Measurements from ENCODE around the gene GJD3. TPM values are rescaled to one million over a fixed set of nuclear protein-coding genes. Genes with fewer than 3 reads are reported as not detected.

GJD3 gene
- total RNA-seq, 1 donor from 2014 or later, result 0.36 TPM

DNA sequence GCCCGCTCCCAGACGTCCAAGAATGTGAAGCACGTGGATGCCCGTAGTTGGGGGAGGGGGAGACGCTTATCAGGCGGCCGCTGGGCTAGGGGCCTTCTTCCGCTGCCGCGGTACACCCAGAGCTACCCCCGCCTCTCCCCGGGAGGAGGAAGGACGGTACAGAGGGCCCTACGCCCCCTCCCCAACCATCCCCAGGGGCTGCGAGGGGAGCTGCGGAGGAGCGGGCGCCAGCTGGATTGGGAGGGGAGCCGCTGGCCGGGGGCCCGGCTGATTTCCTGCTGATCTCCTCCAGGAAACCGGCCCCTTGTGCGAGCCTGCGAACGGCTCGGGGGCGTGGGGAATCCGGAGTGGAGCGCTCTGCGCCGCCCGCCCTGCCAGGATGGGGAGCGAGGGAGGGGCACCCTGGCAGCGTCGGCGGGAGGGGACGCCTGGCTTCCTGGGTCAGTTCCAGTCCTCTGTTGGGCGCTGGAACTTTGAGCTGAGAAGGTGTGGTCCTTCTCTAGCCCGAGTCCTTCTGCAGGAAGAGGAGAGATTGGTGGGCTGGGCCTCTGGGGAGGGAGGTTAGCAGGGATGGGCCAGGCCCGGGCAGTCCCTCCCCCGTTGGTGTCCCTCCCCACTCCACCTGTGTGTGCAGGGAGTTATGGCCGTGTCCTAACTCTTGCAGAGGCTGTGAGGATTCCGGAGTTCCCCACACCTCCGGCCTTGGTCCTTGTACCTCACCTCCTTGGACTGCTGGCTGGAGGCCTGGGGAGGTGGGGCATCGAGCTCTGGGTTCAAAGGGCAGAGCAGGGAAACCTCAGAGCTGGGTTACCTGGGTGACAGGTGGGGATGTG is 19.2 kb downstream of the GJD3 start:
- peak overlapping the region; percentile 93 for H3K4me3 Mint-ChIP-seq
- TF ChIP-seq, protein P1, sequence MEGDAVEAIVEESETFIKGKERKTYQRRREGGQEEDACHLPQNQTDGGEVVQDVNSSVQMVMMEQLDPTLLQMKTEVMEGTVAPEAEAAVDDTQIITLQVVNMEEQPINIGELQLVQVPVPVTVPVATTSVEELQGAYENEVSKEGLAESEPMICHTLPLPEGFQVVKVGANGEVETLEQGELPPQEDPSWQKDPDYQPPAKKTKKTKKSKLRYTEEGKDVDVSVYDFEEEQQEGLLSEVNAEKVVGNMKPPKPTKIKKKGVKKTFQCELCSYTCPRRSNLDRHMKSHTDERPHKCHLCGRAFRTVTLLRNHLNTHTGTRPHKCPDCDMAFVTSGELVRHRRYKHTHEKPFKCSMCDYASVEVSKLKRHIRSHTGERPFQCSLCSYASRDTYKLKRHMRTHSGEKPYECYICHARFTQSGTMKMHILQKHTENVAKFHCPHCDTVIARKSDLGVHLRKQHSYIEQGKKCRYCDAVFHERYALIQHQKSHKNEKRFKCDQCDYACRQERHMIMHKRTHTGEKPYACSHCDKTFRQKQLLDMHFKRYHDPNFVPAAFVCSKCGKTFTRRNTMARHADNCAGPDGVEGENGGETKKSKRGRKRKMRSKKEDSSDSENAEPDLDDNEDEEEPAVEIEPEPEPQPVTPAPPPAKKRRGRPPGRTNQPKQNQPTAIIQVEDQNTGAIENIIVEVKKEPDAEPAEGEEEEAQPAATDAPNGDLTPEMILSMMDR (conservative IDR thresholded peaks at IDR 0.05), result no peak
- peak overlapping the region; percentile 86 for H3K27ac Mint-ChIP-seq
- peaks cover 69% of the 10 kb centered on the region for H3K4me1 Mint-ChIP-seq (ENCODE audit: unreplicated experiment)
- H3K36me3 Mint-ChIP-seq, result peaks cover 12% of the 10 kb centered on the region
- H3K9me3 Mint-ChIP-seq, result no peaks in the 10 kb centered on the region
- no peaks in the 10 kb centered on the region for H3K27me3 Mint-ChIP-seq
- no peak for DNase-seq (ENCODE audit: extremely low spot score, unreplicated experiment)

DNA sequence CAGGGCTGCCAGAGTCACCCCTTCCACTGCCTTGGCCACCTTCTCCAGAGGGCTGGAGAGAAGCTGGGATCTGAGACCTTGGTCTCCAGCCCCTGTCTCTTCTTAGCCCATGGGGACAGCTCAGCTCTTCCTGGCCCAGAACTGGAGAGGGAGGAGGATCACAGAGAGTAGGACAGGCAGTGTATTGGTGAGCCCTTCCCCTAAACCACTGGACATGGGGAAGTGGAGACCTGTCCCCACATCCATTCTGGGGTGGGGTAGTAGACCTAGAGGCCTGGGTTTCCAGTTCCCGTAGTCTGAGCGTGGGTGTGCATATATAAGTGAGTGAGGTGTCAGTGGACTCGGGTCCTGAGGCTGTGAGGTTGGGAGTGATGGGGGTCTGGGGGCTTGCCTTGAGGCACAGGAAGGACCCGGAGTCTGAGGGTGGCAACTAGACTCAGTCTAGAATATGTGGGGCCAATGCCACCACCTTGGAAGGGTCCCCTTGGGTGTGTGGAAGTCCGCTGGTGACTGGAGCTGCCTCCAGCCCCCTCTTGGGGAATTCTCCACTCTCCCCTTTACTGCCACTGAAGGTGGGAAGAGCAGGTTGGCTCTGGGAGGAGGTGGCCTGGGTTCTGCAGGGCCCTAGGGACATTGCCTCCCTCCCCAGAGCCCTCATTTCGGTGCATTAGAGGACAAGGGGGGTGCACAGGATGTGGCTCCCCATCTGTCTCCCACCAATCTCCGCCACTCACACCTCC is 19.9 kb downstream of the GJD3 start:
- DNase-seq (ENCODE audit: extremely low spot score, unreplicated experiment), result no peak
- Mint-ChIP-seq H3K9me3 (no peaks in the 10 kb centered on the region), H3K27me3 (no peaks in the 10 kb centered on the region), H3K36me3 (peaks cover 9% of the 10 kb centered on the region), H3K27ac (peak overlapping the region; percentile 86), H3K4me1 (ENCODE audit: unreplicated experiment) (peaks cover 69% of the 10 kb centered on the region), H3K4me3 (peak overlapping the region; percentile 93)
- TF ChIP-seq, protein P1 (conservative IDR thresholded peaks at IDR 0.05), result no peak

DNA sequence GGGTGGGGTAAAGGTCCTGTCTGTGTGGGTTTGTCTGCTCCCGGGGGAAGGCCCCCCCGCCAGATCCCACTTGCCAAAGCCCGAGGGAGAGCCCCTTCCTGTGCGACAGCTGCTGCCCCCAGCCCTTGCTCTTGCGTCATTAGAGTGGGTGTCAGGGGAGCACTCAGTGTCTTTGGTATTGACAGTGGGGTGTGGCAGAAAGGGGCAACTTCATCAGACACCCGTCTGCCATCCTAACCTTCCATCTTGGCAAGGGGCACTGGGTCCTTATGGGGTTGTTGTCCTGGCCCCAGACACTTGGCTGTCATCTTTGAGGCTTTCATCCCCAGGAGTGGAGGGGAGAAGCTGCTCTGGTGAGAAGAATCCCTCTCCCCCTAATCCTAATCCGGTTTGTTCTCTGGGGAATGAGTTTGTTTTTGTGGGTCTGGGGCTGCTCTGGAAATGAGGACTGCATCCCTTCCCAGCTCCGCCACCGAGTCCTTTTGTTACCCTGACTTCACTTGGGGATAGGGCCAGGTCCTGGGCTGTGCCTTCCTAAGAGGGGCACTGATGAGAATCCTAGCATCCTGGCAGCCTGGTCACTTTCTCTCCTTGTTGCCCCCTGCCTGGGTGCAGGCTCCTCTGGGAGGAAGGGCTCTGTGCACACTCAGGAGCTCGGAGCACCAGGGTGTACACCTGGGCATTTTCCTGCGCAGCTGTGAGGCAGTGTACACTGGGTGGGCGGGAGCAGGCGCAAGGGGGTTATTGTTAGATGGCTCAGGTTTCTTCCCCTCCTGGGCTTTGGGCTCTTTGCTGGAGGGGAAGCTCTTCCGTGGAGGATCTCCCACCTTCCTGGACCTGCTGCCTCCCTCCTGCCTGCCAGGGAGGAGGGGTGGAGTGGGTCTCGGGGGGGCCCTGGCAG is 21.1 kb downstream of the GJD3 start:
- Mint-ChIP-seq H3K27ac (peak overlapping the region; percentile 86), H3K4me1 (ENCODE audit: unreplicated experiment) (peaks cover 68% of the 10 kb centered on the region), H3K4me3 (peak overlapping the region; percentile 93), H3K9me3 (no peaks in the 10 kb centered on the region), H3K27me3 (no peaks in the 10 kb centered on the region), H3K36me3 (peaks cover 5% of the 10 kb centered on the region)
- TF ChIP-seq, protein P1 (conservative IDR thresholded peaks at IDR 0.05), result no peak
- DNase-seq (ENCODE audit: extremely low spot score, unreplicated experiment), result no peak

DNA sequence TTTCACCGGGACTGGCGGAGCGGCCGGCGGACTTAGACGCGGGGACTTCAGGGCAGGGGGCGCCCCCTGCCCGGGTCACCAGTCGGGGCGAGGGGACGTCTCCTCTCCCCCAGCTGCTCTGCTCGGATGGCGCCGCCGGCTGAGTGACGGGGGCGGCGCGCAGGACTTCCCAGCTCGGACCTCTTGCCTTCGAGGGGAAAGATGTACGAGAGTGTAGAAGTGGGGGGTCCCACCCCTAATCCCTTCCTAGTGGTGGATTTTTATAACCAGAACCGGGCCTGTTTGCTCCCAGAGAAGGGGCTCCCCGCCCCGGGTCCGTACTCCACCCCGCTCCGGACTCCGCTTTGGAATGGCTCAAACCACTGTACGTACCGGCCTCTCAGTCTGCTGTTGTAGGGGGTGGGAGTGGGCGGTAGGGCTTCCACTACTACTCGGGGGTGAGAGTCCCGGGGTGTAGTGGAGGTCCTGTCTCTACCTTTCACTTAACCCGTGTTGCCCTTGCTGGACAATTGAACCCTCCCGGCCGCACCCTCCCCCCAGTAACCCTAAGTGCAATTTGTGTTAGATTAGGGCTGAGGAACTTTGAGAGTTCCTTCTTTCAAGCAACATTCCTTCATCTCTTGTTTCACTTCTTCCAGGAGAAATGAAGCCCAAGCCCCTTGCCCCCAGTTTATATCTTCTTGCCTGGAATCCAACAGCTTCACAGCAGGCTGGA is 21.9 kb downstream of the GJD3 start:
- no peaks in the 10 kb centered on the region for H3K27me3 Mint-ChIP-seq
- H3K4me3 Mint-ChIP-seq, result peak overlapping the region; percentile 93
- peak overlapping the region; percentile 86 for H3K27ac Mint-ChIP-seq
- H3K36me3 Mint-ChIP-seq, result peaks cover 5% of the 10 kb centered on the region
- no peaks in the 10 kb centered on the region for H3K9me3 Mint-ChIP-seq
- no peak for DNase-seq (ENCODE audit: extremely low spot score, unreplicated experiment)
- H3K4me1 Mint-ChIP-seq (ENCODE audit: unreplicated experiment), result peaks cover 60% of the 10 kb centered on the region
- TF ChIP-seq, protein P1 (conservative IDR thresholded peaks at IDR 0.05), result no peak
